ENCODE results near the gene ETFRF1. TPM values are rescaled to one million over a fixed set of nuclear protein-coding genes. Genes with fewer than 3 reads are reported as not detected.

Gene ETFRF1
- total RNA-seq, 2 experiments from 2014 or later, result 8.9 to 9.7 TPM

GRCh38 chr12:25186788-25187402 is 8.1 kb upstream of the ETFRF1 start:
- H3K4me3 Mint-ChIP-seq, result peak overlapping the region; percentile 61
- no peaks in the 10 kb centered on the region for H3K36me3 Mint-ChIP-seq (ENCODE audit: low read depth)
- no peaks in the 10 kb centered on the region for H3K27me3 Mint-ChIP-seq (ENCODE audit: low read depth)
- ChIA-PET POLR2A (interaction anchor here (0.7 kb wide), 1 partner anchor 332 kb away, joined by 3 read pairs; no protein-coding TSS in a partner anchor), CTCF (interaction anchor here (1.0 to 1.1 kb wide), 2 partner anchors 32 to 34 kb away, joined by 3 to 4 read pairs; no protein-coding TSS in a partner anchor)
- DNase-seq, result peak; percentile 38
- no peaks in the 10 kb centered on the region for H3K9me3 Mint-ChIP-seq (ENCODE audit: insufficient read depth)
- peak; percentile 90 for ATAC-seq
- H3K4me1 Mint-ChIP-seq (ENCODE audit: low read depth), result peaks cover 17% of the 10 kb centered on the region
- peak overlapping the region; percentile 80 for H3K27ac Mint-ChIP-seq

GRCh38 chr12:25187781-25188180 is 7.3 kb upstream of the ETFRF1 start:
- Mint-ChIP-seq H3K27me3 (ENCODE audit: low read depth) (no peaks in the 10 kb centered on the region), H3K36me3 (ENCODE audit: low read depth) (no peaks in the 10 kb centered on the region), H3K9me3 (ENCODE audit: insufficient read depth) (no peaks in the 10 kb centered on the region), H3K4me3 (no peak overlapping the region), H3K27ac (no peak overlapping the region), H3K4me1 (ENCODE audit: low read depth) (peaks cover 17% of the 10 kb centered on the region)
- ChIA-PET POLR2A (interaction anchor here (0.7 kb wide), 1 partner anchor 333 kb away, joined by 3 read pairs; no protein-coding TSS in a partner anchor), CTCF (no interaction called here)
- ATAC-seq (no peak), DNase-seq (no peak)

- H3K27me3 Mint-ChIP-seq (ENCODE audit: low read depth), result no peaks in the 10 kb centered on the region
- no peak overlapping the region for H3K4me3 Mint-ChIP-seq
- no peak overlapping the region for H3K27ac Mint-ChIP-seq
- ChIA-PET CTCF (interaction anchor here (1.3 kb wide), 1 partner anchor 195 kb away, joined by 3 read pairs; no protein-coding TSS in a partner anchor), POLR2A (no interaction called here)
- H3K36me3 Mint-ChIP-seq (ENCODE audit: low read depth), result no peaks in the 10 kb centered on the region
- no peaks in the 10 kb centered on the region for H3K9me3 Mint-ChIP-seq (ENCODE audit: insufficient read depth)
- no peak for ATAC-seq
- H3K4me1 Mint-ChIP-seq (ENCODE audit: low read depth), result peaks cover 22% of the 10 kb centered on the region
- DNase-seq, result no peak
These were observed 5.4 kb upstream of the ETFRF1 start for GRCh38 chr12:25189656-25190055.

GRCh38 chr12:25190793-25191192 is 4.2 kb upstream of the ETFRF1 start:
- Mint-ChIP-seq H3K4me1 (ENCODE audit: low read depth) (peaks cover 28% of the 10 kb centered on the region), H3K27ac (no peak overlapping the region), H3K4me3 (no peak overlapping the region), H3K36me3 (ENCODE audit: low read depth) (no peaks in the 10 kb centered on the region), H3K9me3 (ENCODE audit: insufficient read depth) (no peaks in the 10 kb centered on the region), H3K27me3 (ENCODE audit: low read depth) (no peaks in the 10 kb centered on the region)
- ChIA-PET CTCF (no interaction called here), POLR2A (no interaction called here)
- DNase-seq (no peak), ATAC-seq (no peak)

- peak overlapping the region; percentile 88 for H3K27ac Mint-ChIP-seq
- CTCF ChIA-PET, result interaction anchor here (1.1 to 2.4 kb wide), 3 partner anchors 9 to 383 kb away, joined by 3 to 12 read pairs (median 4); no protein-coding TSS in a partner anchor
- no peaks in the 10 kb centered on the region for H3K36me3 Mint-ChIP-seq (ENCODE audit: low read depth)
- H3K4me3 Mint-ChIP-seq, result peak overlapping the region; percentile 93
- no peaks in the 10 kb centered on the region for H3K9me3 Mint-ChIP-seq (ENCODE audit: insufficient read depth)
- peaks cover 19% of the 10 kb centered on the region for H3K4me1 Mint-ChIP-seq (ENCODE audit: low read depth)
- DNase-seq (no peak), ATAC-seq (no peak)
- no peaks in the 10 kb centered on the region for H3K27me3 Mint-ChIP-seq (ENCODE audit: low read depth)
- POLR2A ChIA-PET, result interaction anchor here (1.1 to 3.0 kb wide), 4 partner anchors 13 to 195 kb away, joined by 3 to 7 read pairs (median 3); partner anchors contain the start of gene KRAS
These were observed 823 bp upstream of the ETFRF1 start for GRCh38 chr12:25194214-25194613.

GRCh38 chr12:25194722-25195055 is 348 bp upstream of the ETFRF1 start:
- Mint-ChIP-seq H3K9me3 (ENCODE audit: insufficient read depth) (no peaks in the 10 kb centered on the region), H3K36me3 (ENCODE audit: low read depth) (peaks cover 2% of the 10 kb centered on the region), H3K27me3 (ENCODE audit: low read depth) (no peaks in the 10 kb centered on the region), H3K4me1 (ENCODE audit: low read depth) (peaks cover 19% of the 10 kb centered on the region), H3K4me3 (peak overlapping the region; percentile 93), H3K27ac (peak overlapping the region; percentile 88)
- ChIA-PET CTCF (interaction anchor here (0.9 to 2.4 kb wide), 5 partner anchors 10 to 384 kb away, joined by 3 to 12 read pairs (median 4); no protein-coding TSS in a partner anchor), POLR2A (interaction anchor here (1.1 to 3.0 kb wide), 4 partner anchors 12 to 194 kb away, joined by 3 to 7 read pairs (median 3); partner anchors contain the start of gene KRAS)
- ATAC-seq, result no peak
- no peak for DNase-seq

- ChIA-PET CTCF (interaction anchor here (2.5 to 2.8 kb wide), 2 partner anchors 44 to 190 kb away, joined by 8 to 11 read pairs; no protein-coding TSS in a partner anchor), POLR2A (no interaction called here)
- ATAC-seq (no peak), DNase-seq (no peak)
- H3K27ac Mint-ChIP-seq, result no peak overlapping the region
- no peaks in the 10 kb centered on the region for H3K9me3 Mint-ChIP-seq (ENCODE audit: insufficient read depth)
- peaks cover 11% of the 10 kb centered on the region for H3K36me3 Mint-ChIP-seq (ENCODE audit: low read depth)
- no peaks in the 10 kb centered on the region for H3K27me3 Mint-ChIP-seq (ENCODE audit: low read depth)
- H3K4me3 Mint-ChIP-seq, result no peak overlapping the region
- H3K4me1 Mint-ChIP-seq (ENCODE audit: low read depth), result peaks cover 19% of the 10 kb centered on the region
These were observed 2.6 kb downstream of the ETFRF1 start for GRCh38 chr12:25197608-25198007.

- CTCF ChIA-PET, result no interaction called here
- Mint-ChIP-seq H3K27me3 (ENCODE audit: low read depth) (no peaks in the 10 kb centered on the region), H3K4me3 (no peak overlapping the region), H3K4me1 (ENCODE audit: low read depth) (peaks cover 9% of the 10 kb centered on the region), H3K36me3 (ENCODE audit: low read depth) (peaks cover 16% of the 10 kb centered on the region), H3K27ac (no peak overlapping the region), H3K9me3 (ENCODE audit: insufficient read depth) (no peaks in the 10 kb centered on the region)
- POLR2A ChIA-PET, result no interaction called here
- ATAC-seq, result no peak
- no peak for DNase-seq
These were observed 5.7 kb downstream of the ETFRF1 start for GRCh38 chr12:25200703-25201102.

- Mint-ChIP-seq H3K27me3 (ENCODE audit: low read depth) (no peaks in the 10 kb centered on the region), H3K4me1 (ENCODE audit: low read depth) (no peaks in the 10 kb centered on the region), H3K36me3 (ENCODE audit: low read depth) (peaks cover 21% of the 10 kb centered on the region), H3K9me3 (ENCODE audit: insufficient read depth) (no peaks in the 10 kb centered on the region), H3K4me3 (no peak overlapping the region), H3K27ac (no peak overlapping the region)
- ATAC-seq, result no peak
- DNase-seq, result no peak
- ChIA-PET CTCF (no interaction called here), POLR2A (no interaction called here)
These were observed 7.1 kb downstream of the ETFRF1 start for GRCh38 chr12:25202137-25202536.

GRCh38 chr12:25207411-25207810 is 12.4 kb downstream of the ETFRF1 start:
- H3K4me3 Mint-ChIP-seq, result no peak overlapping the region
- H3K27me3 Mint-ChIP-seq (ENCODE audit: low read depth), result no peaks in the 10 kb centered on the region
- ATAC-seq (no peak), DNase-seq (no peak)
- POLR2A ChIA-PET, result interaction anchor here (0.7 kb wide), 1 partner anchor 13 kb away, joined by 3 read pairs; the partner anchor contains the start of genes DNAI7 and ETFRF1
- CTCF ChIA-PET, result interaction anchor here (1.2 kb wide), 1 partner anchor 180 kb away, joined by 4 read pairs; no protein-coding TSS in a partner anchor
- H3K27ac Mint-ChIP-seq, result no peak overlapping the region
- H3K9me3 Mint-ChIP-seq (ENCODE audit: insufficient read depth), result no peaks in the 10 kb centered on the region
- no peaks in the 10 kb centered on the region for H3K4me1 Mint-ChIP-seq (ENCODE audit: low read depth)
- H3K36me3 Mint-ChIP-seq (ENCODE audit: low read depth), result peaks cover 28% of the 10 kb centered on the region

GRCh38 chr12:25207846-25208245 is 12.8 kb downstream of the ETFRF1 start:
- no peak overlapping the region for H3K4me3 Mint-ChIP-seq
- H3K9me3 Mint-ChIP-seq (ENCODE audit: insufficient read depth), result no peaks in the 10 kb centered on the region
- H3K36me3 Mint-ChIP-seq (ENCODE audit: low read depth), result peaks cover 27% of the 10 kb centered on the region
- no peak overlapping the region for H3K27ac Mint-ChIP-seq
- H3K27me3 Mint-ChIP-seq (ENCODE audit: low read depth), result no peaks in the 10 kb centered on the region
- ATAC-seq (no peak), DNase-seq (no peak)
- POLR2A ChIA-PET, result no interaction called here
- CTCF ChIA-PET, result interaction anchor here (1.2 to 1.6 kb wide), 3 partner anchors 53 to 180 kb away, joined by 3 to 11 read pairs (median 4); no protein-coding TSS in a partner anchor
- H3K4me1 Mint-ChIP-seq (ENCODE audit: low read depth), result no peaks in the 10 kb centered on the region

- CTCF ChIA-PET, result interaction anchor here (1.0 to 1.6 kb wide), 3 partner anchors 14 to 179 kb away, joined by 3 to 11 read pairs (median 3); partner anchors contain the start of genes DNAI7 and ETFRF1
- POLR2A ChIA-PET, result interaction anchor here (0.6 kb wide), 1 partner anchor 243 kb away, joined by 3 read pairs; no protein-coding TSS in a partner anchor
- no peak overlapping the region for H3K27ac Mint-ChIP-seq
- DNase-seq (no peak), ATAC-seq (no peak)
- H3K9me3 Mint-ChIP-seq (ENCODE audit: insufficient read depth), result no peaks in the 10 kb centered on the region
- H3K36me3 Mint-ChIP-seq (ENCODE audit: low read depth), result peaks cover 22% of the 10 kb centered on the region
- no peaks in the 10 kb centered on the region for H3K27me3 Mint-ChIP-seq (ENCODE audit: low read depth)
- no peaks in the 10 kb centered on the region for H3K4me1 Mint-ChIP-seq (ENCODE audit: low read depth)
- H3K4me3 Mint-ChIP-seq, result no peak overlapping the region
These were observed 13.5 kb downstream of the ETFRF1 start for GRCh38 chr12:25208554-25208953.
